ENCODE measurements around the gene HUS1. TPM values are rescaled to one million over a fixed set of nuclear protein-coding genes. Genes with fewer than 3 reads are reported as not detected.
"Not testable (repeated sequence)": the region's sequence is repeated elsewhere in the genome, so short reads cannot be mapped to it uniquely, and the experiment has no call there.

HUS1 gene
- total RNA-seq, 4 donors from 2014 or later: 5.1 to 64.7 (median 41.9) TPM

GRCh38 chr7:47946581-47947354 is 32.6 kb downstream of the HUS1 start:
- Histone ChIP-seq H3K4me1 (no peaks in the 10 kb centered on the region), H3K4me3 (no peak overlapping the region), H3K9me3 (no peaks in the 10 kb centered on the region), H3K27ac (no peak overlapping the region), H3K27me3 (no peaks in the 10 kb centered on the region), H3K36me3 (no peaks in the 10 kb centered on the region)
- TF ChIP-seq POLR2A (IDR thresholded peaks at IDR 0.05): no peak
- TF ChIP-seq, protein P1, sequence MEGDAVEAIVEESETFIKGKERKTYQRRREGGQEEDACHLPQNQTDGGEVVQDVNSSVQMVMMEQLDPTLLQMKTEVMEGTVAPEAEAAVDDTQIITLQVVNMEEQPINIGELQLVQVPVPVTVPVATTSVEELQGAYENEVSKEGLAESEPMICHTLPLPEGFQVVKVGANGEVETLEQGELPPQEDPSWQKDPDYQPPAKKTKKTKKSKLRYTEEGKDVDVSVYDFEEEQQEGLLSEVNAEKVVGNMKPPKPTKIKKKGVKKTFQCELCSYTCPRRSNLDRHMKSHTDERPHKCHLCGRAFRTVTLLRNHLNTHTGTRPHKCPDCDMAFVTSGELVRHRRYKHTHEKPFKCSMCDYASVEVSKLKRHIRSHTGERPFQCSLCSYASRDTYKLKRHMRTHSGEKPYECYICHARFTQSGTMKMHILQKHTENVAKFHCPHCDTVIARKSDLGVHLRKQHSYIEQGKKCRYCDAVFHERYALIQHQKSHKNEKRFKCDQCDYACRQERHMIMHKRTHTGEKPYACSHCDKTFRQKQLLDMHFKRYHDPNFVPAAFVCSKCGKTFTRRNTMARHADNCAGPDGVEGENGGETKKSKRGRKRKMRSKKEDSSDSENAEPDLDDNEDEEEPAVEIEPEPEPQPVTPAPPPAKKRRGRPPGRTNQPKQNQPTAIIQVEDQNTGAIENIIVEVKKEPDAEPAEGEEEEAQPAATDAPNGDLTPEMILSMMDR (IDR thresholded peaks at IDR 0.05): no peak
- intact Hi-C loops (cut with DNase I; ENCODE audit: low total_unique reads): loop anchor here (10.0 kb wide), 1 partner anchor 168 kb away; no protein-coding TSS in a partner anchor
- DNase-seq: no peak

- peak; percentile 72 to 80 for DNase-seq
- TF ChIP-seq, protein P1 (IDR thresholded peaks at IDR 0.05): peak; percentile 66 to 80 (median 76)
- TF ChIP-seq POLR2A (IDR thresholded peaks at IDR 0.05): no peak
- Histone ChIP-seq H3K4me1 (no peaks in the 10 kb centered on the region), H3K9me3 (no peaks in the 10 kb centered on the region), H3K36me3 (no peaks in the 10 kb centered on the region), H3K27ac (peak overlapping the region in 1 of 2 donors; percentile 23), H3K4me3 (no peak overlapping the region), H3K27me3 (no peaks in the 10 kb centered on the region)
- intact Hi-C loops (cut with DNase I; ENCODE audit: low total_unique reads): loop anchor here (10.0 kb wide), 1 partner anchor 169 kb away; no protein-coding TSS in a partner anchor
Measured at GRCh38 chr7:47945261-47946015, 34.0 kb downstream of the HUS1 start.

GRCh38 chr7:47944536-47945260 is 34.7 kb downstream of the HUS1 start:
- H3K4me1 ChIP-seq: no peaks in the 10 kb centered on the region
- intact Hi-C loops (cut with DNase I; ENCODE audit: low total_unique reads): loop anchor here (10.0 kb wide), 1 partner anchor 170 kb away; no protein-coding TSS in a partner anchor
- no peaks in the 10 kb centered on the region for H3K9me3 ChIP-seq
- no peaks in the 10 kb centered on the region for H3K36me3 ChIP-seq
- H3K27ac ChIP-seq: no peak overlapping the region
- H3K27me3 ChIP-seq: no peaks in the 10 kb centered on the region
- H3K4me3 ChIP-seq: no peak overlapping the region
- TF ChIP-seq, protein P1 (IDR thresholded peaks at IDR 0.05): no peak
- TF ChIP-seq POLR2A (IDR thresholded peaks at IDR 0.05): no peak
- no peak for DNase-seq

DNA sequence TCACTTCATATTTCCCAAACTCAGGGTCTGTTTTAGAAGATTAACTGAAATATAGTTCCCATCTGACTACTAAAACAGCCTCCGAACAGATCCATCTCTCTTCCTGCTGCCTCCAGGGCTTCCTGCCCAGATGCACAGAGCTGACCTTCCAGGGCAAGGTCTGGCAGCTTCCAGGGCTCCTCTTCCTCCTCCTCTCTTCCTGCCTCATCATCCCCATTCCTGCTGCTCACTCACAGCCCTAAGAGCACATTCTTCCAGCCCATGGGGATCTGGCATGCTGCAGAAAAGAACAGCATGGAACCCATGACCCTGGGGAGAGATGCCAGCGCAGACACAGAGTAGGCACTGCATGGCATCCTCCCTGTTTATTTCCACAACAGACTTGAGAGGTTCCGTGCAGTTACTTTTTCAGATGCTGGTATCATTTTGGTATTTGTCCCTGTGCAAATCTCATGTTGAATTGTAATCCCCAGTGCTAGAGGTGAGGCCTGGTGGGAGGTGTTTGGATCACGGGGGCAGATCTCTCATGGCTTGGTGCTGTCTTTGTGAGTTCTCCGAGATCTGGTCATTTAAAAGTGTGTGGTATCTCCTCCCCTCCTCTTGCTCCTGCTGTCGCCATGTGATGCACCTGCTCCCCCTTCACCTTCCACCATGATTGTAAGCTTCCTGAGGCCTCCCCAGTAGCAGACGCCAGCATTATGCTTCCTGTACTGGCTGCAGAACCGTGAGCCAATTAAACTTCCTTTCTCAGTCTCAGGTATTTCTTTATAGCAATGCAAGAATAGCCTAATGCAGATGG is 35.5 kb downstream of the HUS1 start:
- Histone ChIP-seq H3K9me3 (no peaks in the 10 kb centered on the region), H3K4me1 (no peaks in the 10 kb centered on the region), H3K27ac (peak overlapping the region in 1 of 2 donors; percentile 14), H3K4me3 (no peak overlapping the region), H3K27me3 (no peaks in the 10 kb centered on the region), H3K36me3 (no peaks in the 10 kb centered on the region)
- intact Hi-C loops (cut with DNase I; ENCODE audit: low total_unique reads): loop anchor here (10.0 kb wide), 1 partner anchor 171 kb away; no protein-coding TSS in a partner anchor
- no peak for DNase-seq
- TF ChIP-seq POLR2A (IDR thresholded peaks at IDR 0.05): no peak
- TF ChIP-seq, protein P1 (IDR thresholded peaks at IDR 0.05): no peak

DNA sequence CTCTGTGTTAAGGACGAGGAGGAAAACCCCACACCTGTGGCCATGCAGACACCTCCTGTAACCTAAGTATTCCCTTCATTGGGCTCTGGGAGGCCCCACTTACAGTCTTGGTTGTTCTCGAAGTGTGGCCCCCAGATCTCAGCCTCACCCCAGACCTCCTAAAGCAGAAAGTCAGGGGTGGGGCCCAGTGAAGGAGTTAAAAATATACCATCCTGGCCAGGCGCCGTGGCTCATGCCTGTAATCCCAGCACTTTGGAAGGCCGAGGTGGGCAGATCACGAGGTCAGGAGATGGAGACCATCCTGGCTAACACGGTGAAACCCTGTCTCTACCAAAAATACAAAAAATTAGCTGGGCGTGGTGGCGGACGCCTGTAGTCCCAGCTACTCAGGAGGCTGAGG is 36.8 kb downstream of the HUS1 start:
- peak overlapping the region in 1 of 2 donors; percentile 3 for H3K27ac ChIP-seq
- H3K4me1 ChIP-seq, H3K27me3 ChIP-seq, H3K36me3 ChIP-seq, H3K4me3 ChIP-seq, H3K9me3 ChIP-seq, DNase-seq: not testable (repeated sequence)
- intact Hi-C loops (cut with DNase I; ENCODE audit: low total_unique reads): loop anchor here (10.0 kb wide), 1 partner anchor 172 kb away; no protein-coding TSS in a partner anchor
